Iris pigment epithelial cell (primary cell): ENCODE data around the gene NCOA5.
A peak's percentile ranks its signal among the peaks of the same experiment; 100 is the strongest.

Experiments used
- DNase-seq: peaks from one replicate; pipeline ENCODE4 v3.0.0-alpha.2; 2011; ENCODE audit warnings: low read depth

NCOA5 gene

GRCh38 chr20:46089167-46089416 lies 670 bp downstream of the NCOA5 start:
- no peak for DNase-seq

- DNase-seq = peak; percentile 24
Measured at GRCh38 chr20:46088409-46089166, 1.2 kb downstream of the NCOA5 start.

DNA sequence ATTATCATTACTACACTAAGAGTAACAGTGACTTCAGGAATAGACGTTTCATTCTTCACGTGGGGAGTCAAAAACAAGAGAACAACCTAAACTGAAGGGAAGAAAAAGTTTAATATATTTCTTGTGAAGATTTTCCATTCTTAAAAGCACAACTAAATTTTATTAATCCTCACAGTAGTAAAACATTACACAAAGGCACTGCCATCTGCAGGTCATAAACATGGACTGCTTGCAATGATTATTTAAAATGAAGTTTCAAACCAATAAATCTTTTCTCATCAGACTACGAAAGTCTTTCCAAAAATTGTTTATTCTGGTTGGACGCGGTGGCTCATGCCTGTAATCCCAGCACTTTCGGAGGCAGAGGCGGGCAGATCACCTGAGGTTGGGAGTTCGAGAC lies 2.6 kb downstream of the NCOA5 start:
- peak; percentile 38 for DNase-seq

- DNase-seq = peak; percentile 48
Measured at GRCh38 chr20:46085179-46085851, 4.4 kb downstream of the NCOA5 start.

- DNase-seq = no peak
Measured at GRCh38 chr20:46084805-46085178, 5.0 kb downstream of the NCOA5 start.

DNA sequence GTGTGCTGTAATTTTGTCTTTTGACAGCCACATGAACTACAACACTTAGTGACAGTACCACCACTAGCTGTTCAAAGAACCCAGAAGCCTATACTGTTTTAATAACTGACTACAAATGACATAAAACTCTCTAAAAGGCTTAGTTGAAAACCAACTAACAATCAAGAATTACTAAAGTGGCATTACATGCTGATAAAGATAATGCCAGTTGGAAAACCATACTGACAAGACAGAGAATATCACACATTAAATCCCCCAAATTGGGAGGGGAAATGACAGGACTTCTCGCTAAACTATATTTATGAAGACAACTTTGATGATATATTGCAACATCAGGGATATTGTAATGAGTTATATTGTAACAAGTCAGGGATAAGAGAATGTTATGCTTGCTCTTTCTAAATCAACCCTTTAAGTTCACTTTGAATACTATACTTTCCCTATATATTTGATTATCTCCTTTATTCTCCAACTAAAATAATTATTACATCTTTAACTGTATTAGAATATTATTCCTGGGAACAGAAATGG lies 6.2 kb downstream of the NCOA5 start:
- DNase-seq = no peak

DNA sequence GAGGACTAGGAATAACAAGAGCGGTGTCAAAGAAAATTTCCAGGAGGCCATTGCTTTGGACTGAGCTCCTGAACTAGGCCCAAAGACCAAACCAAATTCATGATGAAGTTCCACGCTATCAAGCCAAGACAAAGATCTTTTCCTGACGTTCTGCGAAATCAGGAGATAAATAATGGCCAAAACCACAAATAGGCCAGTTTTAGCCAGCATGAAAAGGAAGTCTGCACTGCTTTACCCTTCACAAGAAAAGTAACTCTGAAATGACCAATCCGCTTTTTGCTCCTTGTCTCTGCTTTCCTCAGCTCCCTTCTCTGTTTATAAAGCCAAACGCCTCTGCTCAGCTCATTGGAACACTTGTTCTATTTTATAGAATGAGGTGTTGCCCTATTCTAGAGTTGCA lies 6.7 kb downstream of the NCOA5 start:
- DNase-seq = no peak

DNA sequence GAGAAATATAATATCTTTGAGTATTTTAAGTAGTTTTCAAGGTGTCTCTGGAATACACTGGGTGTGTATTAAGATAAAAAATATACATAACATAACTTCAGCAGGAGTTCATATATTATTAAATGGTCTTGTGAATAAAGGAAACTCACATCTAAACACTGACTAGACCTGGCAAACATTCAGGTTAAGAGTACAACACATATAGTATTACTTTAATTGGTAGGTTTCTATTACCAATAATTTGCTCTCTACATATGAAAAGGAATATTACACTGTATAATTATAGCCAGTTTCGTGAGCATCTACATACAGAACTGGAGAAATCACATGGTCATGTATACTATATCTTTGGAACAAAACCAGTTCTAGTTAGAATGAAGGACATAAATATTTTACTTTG lies 8.7 kb downstream of the NCOA5 start:
- DNase-seq = no peak

GRCh38 chr20:46078954-46079353 lies 10.8 kb downstream of the NCOA5 start:
- no peak for DNase-seq

GRCh38 chr20:46077642-46078305 lies 12.0 kb downstream of the NCOA5 start:
- DNase-seq = no peak

- no peak for DNase-seq
Measured at GRCh38 chr20:46076806-46077205, 13.0 kb downstream of the NCOA5 start.

- DNase-seq = no peak
Measured at GRCh38 chr20:46074006-46074405, 15.8 kb downstream of the NCOA5 start.

DNA sequence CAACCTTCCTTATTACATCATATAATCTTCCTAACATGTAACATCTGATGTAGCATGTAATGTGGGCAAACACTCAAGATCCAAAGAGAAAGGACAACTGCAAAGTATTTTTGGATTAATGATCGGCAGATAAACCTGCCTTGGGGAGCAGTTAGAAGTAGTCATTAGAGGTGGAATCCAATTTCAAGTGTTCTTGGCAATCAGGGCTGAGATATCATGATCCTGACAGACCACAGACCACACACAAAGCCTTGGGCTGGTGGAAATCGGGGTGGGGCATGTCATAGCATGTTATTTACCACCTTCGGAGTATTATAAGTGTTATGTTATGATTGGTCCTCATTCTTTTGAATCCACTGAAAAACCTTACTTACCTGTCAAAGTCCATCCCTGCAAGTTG lies 16.3 kb downstream of the NCOA5 start:
- no peak for DNase-seq

GRCh38 chr20:46073024-46073423 lies 16.7 kb downstream of the NCOA5 start:
- no peak for DNase-seq

- no peak for DNase-seq
Measured at GRCh38 chr20:46071573-46071972, 18.2 kb downstream of the NCOA5 start.

DNA sequence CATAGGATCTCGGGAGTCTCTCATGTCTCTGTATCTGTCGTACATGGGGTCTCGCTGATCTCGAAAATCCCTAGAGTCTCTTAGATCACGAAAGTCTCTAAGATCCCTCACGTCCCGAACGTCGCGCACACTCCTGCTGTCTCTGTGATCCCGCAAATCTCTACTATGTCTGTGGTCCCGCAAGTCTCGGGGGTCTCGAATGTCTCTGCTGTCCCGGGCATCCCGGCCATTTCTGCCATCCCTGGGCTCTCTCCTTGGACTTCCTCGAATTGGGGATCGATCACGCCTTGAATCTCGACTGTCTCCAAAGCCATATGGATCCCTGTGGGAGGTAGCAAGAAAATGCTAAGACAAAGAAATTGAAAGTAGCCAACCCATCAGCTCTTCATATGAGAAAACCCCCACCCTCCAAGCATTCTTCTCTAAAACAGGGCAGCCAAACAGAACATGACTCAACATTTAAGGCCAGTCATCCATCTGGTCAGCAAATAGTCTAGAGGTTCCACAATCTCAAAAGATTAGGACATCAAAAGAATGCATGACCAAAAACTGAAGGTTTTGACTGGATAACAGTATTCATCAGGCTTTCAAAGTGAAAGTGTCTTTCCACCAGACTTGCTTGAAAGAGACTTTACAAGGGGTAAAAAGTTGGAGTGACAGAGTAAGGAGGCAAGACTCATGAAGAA lies 19.4 kb downstream of the NCOA5 start:
- peak; percentile 95 for DNase-seq

DNA sequence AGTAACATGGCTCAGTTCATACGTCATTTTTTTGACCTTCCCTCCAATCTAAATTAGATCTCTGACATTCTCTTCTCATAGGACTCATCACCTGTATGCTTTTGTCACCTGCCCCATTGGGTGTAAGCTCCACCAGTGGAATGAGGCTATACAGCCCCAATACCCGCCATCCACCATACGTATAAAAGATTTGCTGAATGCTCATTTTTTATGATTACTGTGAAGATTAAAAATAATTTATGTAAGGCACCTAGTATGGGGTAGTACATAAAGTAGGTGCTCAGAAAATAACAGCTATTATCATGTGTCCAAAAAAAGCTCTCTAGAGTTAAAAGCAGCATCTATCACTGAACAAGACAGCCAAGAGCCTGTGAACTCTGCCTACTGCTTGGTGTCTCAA lies 24.1 kb downstream of the NCOA5 start:
- DNase-seq = no peak

GRCh38 chr20:46065006-46065405 lies 24.8 kb downstream of the NCOA5 start:
- DNase-seq = no peak

DNA sequence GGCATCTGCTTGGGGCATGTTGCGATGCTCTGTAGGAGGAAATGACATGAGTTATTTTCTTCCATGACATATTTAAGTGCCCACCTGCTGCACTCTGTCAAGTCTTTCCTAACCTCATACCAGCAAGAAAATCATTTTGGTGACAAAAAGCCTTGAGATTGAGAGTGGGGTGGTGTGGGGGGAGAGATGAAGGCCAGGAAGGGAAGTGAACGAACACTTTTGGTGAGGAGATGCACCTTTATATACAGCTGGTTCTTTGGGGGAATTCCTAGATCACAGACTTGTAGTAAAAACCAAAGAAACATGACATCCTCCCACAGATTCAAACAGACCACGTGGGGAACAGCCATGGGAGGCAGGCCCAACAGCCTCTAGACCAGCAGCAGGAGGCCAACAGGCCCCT lies 26.1 kb downstream of the NCOA5 start:
- DNase-seq = no peak

GRCh38 chr20:46063151-46063550 lies 26.6 kb downstream of the NCOA5 start:
- no peak for DNase-seq

GRCh38 chr20:46062621-46063020 lies 27.1 kb downstream of the NCOA5 start:
- DNase-seq = no peak

- no peak for DNase-seq
Measured at GRCh38 chr20:46062151-46062550, 27.6 kb downstream of the NCOA5 start.

GRCh38 chr20:46060975-46061374 lies 28.8 kb downstream of the NCOA5 start:
- DNase-seq = no peak
